Body of pancreas (tissue), 4 donors: Measurements from ENCODE around the gene AHCYL2.

Experiments used
- POLR2A ChIP-seq, 3 donors: fragments of 450-650 bp; IDR thresholded peaks; one replicate each; pipeline ENCODE4 v1.6.1; 2016; ENCODE audit warnings: antibody characterized with exemption in 3 of 3, mild to moderate bottlenecking in 2 of 3
- TF ChIP-seq, protein P1 (sequence below), 7 experiments: fragments of 450-650 bp in 4 of 7; fragments of 200-600 bp in 3 of 7; sonication (generic) in 3 of 7; IDR thresholded peaks; one replicate each; pipeline ENCODE4 v1.5.1; 2016 to 2019; ENCODE audit warnings: antibody characterized with exemption in 7 of 7

DNA sequence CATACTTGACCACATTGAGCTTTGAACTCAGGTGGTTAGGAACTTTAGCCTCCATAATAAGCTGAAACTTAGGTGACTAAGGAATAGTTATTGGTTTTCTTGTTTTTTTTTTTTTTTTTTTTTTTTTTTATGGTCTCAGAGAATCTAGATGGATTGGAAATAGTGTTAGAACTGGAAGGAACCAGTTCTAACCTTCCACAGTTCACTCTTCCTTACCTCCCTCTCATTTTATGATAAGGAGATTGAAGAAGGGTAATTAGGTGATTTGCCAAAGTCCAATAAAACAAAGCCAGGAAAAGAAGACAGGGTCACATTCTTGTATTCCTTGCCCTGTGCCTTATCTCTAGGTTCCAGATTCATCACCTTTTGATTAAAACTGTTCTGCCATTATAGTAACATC lies 137.7 kb downstream of the AHCYL2 start:
- TF ChIP-seq, protein P1, sequence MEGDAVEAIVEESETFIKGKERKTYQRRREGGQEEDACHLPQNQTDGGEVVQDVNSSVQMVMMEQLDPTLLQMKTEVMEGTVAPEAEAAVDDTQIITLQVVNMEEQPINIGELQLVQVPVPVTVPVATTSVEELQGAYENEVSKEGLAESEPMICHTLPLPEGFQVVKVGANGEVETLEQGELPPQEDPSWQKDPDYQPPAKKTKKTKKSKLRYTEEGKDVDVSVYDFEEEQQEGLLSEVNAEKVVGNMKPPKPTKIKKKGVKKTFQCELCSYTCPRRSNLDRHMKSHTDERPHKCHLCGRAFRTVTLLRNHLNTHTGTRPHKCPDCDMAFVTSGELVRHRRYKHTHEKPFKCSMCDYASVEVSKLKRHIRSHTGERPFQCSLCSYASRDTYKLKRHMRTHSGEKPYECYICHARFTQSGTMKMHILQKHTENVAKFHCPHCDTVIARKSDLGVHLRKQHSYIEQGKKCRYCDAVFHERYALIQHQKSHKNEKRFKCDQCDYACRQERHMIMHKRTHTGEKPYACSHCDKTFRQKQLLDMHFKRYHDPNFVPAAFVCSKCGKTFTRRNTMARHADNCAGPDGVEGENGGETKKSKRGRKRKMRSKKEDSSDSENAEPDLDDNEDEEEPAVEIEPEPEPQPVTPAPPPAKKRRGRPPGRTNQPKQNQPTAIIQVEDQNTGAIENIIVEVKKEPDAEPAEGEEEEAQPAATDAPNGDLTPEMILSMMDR (IDR thresholded peaks at IDR 0.05): no peak
- TF ChIP-seq POLR2A (IDR thresholded peaks at IDR 0.05): no peak
